DOHH2 (cell line): Measurements from ENCODE around the gene ZNF563.

ENCODE experiments used
- H3F3A ChIP-seq: fragments of 200-600 bp; sonication (generic), shearing (Covaris generic); 2 replicates; pipeline ENCODE4 v1.6.0; 2016; ENCODE audit warnings: antibody characterized with exemption, mild to moderate bottlenecking; ENCODE audit not compliant: control insufficient read depth, insufficient read depth
- H3K27ac ChIP-seq: fragments of 200-600 bp; sonication (generic); 2 replicates; pipeline ENCODE4 v1.5.1; 2014; ENCODE audit warnings: low read depth, mild to moderate bottlenecking, low read length, moderate library complexity
- H3K27me3 ChIP-seq: fragments of 200-600 bp; sonication (generic); 2 replicates; pipeline ENCODE4 v1.6.1; 2014; ENCODE audit warnings: mild to moderate bottlenecking, low read length, mixed read lengths; ENCODE audit not compliant: control insufficient read depth
- H3K36me3 ChIP-seq: fragments of 200-600 bp; sonication (generic); 2 replicates; pipeline ENCODE4 v1.6.1; 2014; ENCODE audit warnings: mild to moderate bottlenecking, low read length, moderate library complexity, mixed read lengths; ENCODE audit not compliant: control insufficient read depth
- H3K4me1 ChIP-seq: fragments of 200-600 bp; sonication (generic); 2 replicates; pipeline ENCODE4 v1.6.1; 2014; ENCODE audit warnings: mild to moderate bottlenecking, low read length, mixed read lengths; ENCODE audit not compliant: control insufficient read depth
- H3K4me2 ChIP-seq: fragments of 200-600 bp; sonication (generic); 2 replicates; pipeline ENCODE4 v1.6.0; 2014; ENCODE audit warnings: mild to moderate bottlenecking, low read length, moderate library complexity
- H3K4me3 ChIP-seq: fragments of 200-600 bp; sonication (generic); 2 replicates; pipeline ENCODE4 v1.5.1; 2014; ENCODE audit warnings: mild to moderate bottlenecking, low read length, mixed read lengths
- H3K79me2 ChIP-seq: fragments of 200-600 bp; sonication (generic); 2 replicates; pipeline ENCODE4 v1.6.1; 2014; ENCODE audit warnings: mild to moderate bottlenecking, low read length, mixed read lengths; ENCODE audit not compliant: control insufficient read depth
- H3K9me2 ChIP-seq: fragments of 200-600 bp; sonication (generic); replicated peaks from 2 replicates; pipeline ENCODE4 v1.6.1; 2014; ENCODE audit warnings: mild to moderate bottlenecking, low read length, mixed read lengths; ENCODE audit not compliant: control insufficient read depth
- H3K9me3 ChIP-seq: fragments of 200-600 bp; sonication (generic); 2 replicates; pipeline ENCODE4 v1.6.1; 2014; ENCODE audit warnings: antibody characterized with exemption, low read length, mixed read lengths; ENCODE audit not compliant: control insufficient read depth, insufficient read depth
- H4K20me1 ChIP-seq: fragments of 200-600 bp; sonication (generic); 2 replicates; pipeline ENCODE4 v1.6.0; 2014; ENCODE audit warnings: low read depth, mild to moderate bottlenecking, antibody characterized with exemption, low read length, moderate library complexity; ENCODE audit not compliant: control insufficient read depth, insufficient read depth
- CTCF ChIP-seq: fragments of 200-600 bp; sonication (generic); IDR thresholded peaks from one replicate; pipeline ENCODE4 v1.5.1; 2014; ENCODE audit warnings: antibody characterized with exemption, mild to moderate bottlenecking, low read depth, low read length; ENCODE audit not compliant: poor library complexity, severe bottlenecking
- EZH2phosphoT487 ChIP-seq: fragments of 200-600 bp; sonication (generic); IDR thresholded peaks from 2 replicates; pipeline ENCODE4 v1.6.1; 2017; ENCODE audit warnings: borderline replicate concordance, mild to moderate bottlenecking, antibody characterized with exemption, low read length, moderate library complexity, mixed read lengths

ZNF563 gene

GRCh38 chr19:12330340-12330739, 3.1 kb downstream of the ZNF563 start:
- no peaks in the 10 kb centered on the region for H4K20me1 ChIP-seq
- H3K9me3 ChIP-seq: no peaks in the 10 kb centered on the region
- TF ChIP-seq EZH2phosphoT487 (no peak), CTCF (no peak)
- H3K4me2 ChIP-seq: no peak overlapping the region
- no peaks in the 10 kb centered on the region for H3K27me3 ChIP-seq
- H3F3A ChIP-seq: no peaks in the 10 kb centered on the region
- H3K9me2 ChIP-seq: no peaks in the 10 kb centered on the region
- H3K4me1 ChIP-seq: peaks cover 27% of the 10 kb centered on the region
- H3K27ac ChIP-seq: no peak overlapping the region
- no peaks in the 10 kb centered on the region for H3K79me2 ChIP-seq
- no peaks in the 10 kb centered on the region for H3K36me3 ChIP-seq
- H3K4me3 ChIP-seq: no peak overlapping the region

- Histone ChIP-seq H3K36me3 (peaks cover 3% of the 10 kb centered on the region), H3K79me2 (no peaks in the 10 kb centered on the region), H3K27me3 (no peaks in the 10 kb centered on the region), H3K27ac (no peak overlapping the region), H3K4me2 (no peak overlapping the region), H3K9me2 (no peaks in the 10 kb centered on the region), H4K20me1 (no peaks in the 10 kb centered on the region), H3F3A (no peaks in the 10 kb centered on the region), H3K9me3 (peaks cover 4% of the 10 kb centered on the region; the same call in 1 of the 2 replicates), H3K4me1 (no peaks in the 10 kb centered on the region), H3K4me3 (no peak overlapping the region)
- TF ChIP-seq CTCF: no peak
Measured at GRCh38 chr19:12325690-12326089, 7.7 kb downstream of the ZNF563 start.

GRCh38 chr19:12318782-12319413, 14.5 kb downstream of the ZNF563 start:
- H3K36me3 ChIP-seq: peaks cover 13% of the 10 kb centered on the region
- no peaks in the 10 kb centered on the region for H3K4me1 ChIP-seq
- H4K20me1 ChIP-seq: no peaks in the 10 kb centered on the region
- no peaks in the 10 kb centered on the region for H3K9me2 ChIP-seq
- H3K27me3 ChIP-seq: no peaks in the 10 kb centered on the region
- no peak overlapping the region for H3K4me3 ChIP-seq
- H3K9me3 ChIP-seq: peaks cover 7% of the 10 kb centered on the region; the same call in 1 of the 2 replicates
- no peak overlapping the region for H3K4me2 ChIP-seq
- no peak for TF ChIP-seq CTCF
- no peak for TF ChIP-seq EZH2phosphoT487
- H3F3A ChIP-seq: no peaks in the 10 kb centered on the region
- H3K79me2 ChIP-seq: no peaks in the 10 kb centered on the region
- H3K27ac ChIP-seq: no peak overlapping the region
